Heart right ventricle (tissue), 16 donors: Measurements from ENCODE around the gene WHRN. TPM values are rescaled to one million over a fixed set of nuclear protein-coding genes. Genes with fewer than 3 reads are reported as not detected.

Experiments used
- ATAC-seq, 8 donors: fragments of 200-7000 bp; cut with Tn5 transposase; one replicate each; pipeline ENCODE4 v1.9.1; 2020; ENCODE audit warnings: mild to moderate bottlenecking in 8 of 8, moderate library complexity in 8 of 8, moderate number of reproducible peaks in 1 of 8
- DNase-seq, 2 donors: peaks; one replicate each; pipeline ENCODE4 v3.0.0-alpha.2; 2020
- H3K27ac ChIP-seq, 10 donors: fragments of 200-600 bp; sonication (generic) in 2 of 10; one replicate each; pipeline versions ENCODE4 v1.5.0 to v1.8.0; 2020 to 2022; ENCODE audit warnings: mild to moderate bottlenecking in 3 of 10
- H3K27me3 ChIP-seq, 7 donors: fragments of 200-600 bp; one replicate each; pipeline ENCODE4 v1.8.0; 2021 to 2022; ENCODE audit warnings: mild to moderate bottlenecking in 2 of 7
- H3K36me3 ChIP-seq, 9 donors: fragments of 200-600 bp; sonication (generic) in 1 of 9; one replicate each; pipeline versions ENCODE4 v1.5.0 to v1.8.0; 2020 to 2022; ENCODE audit warnings: mild to moderate bottlenecking in 2 of 9
- H3K4me1 ChIP-seq, 9 donors: fragments of 200-600 bp; sonication (generic) in 1 of 9; one replicate each; pipeline versions ENCODE4 v1.5.0 to v1.8.0; 2020 to 2022; ENCODE audit warnings: mild to moderate bottlenecking in 4 of 9
- H3K4me3 ChIP-seq, 10 donors: fragments of 200-600 bp; sonication (generic) in 2 of 10; one replicate each; pipeline versions ENCODE4 v1.5.0 to v1.8.0; 2020 to 2022; ENCODE audit warnings: mild to moderate bottlenecking in 7 of 10, moderate library complexity in 2 of 10
- H3K9me3 ChIP-seq, 11 donors: fragments of 200-600 bp in 10 of 11; sonication (generic) in 2 of 11; one replicate each; pipeline versions ENCODE4 v1.5.0 to v1.8.0; 2013 to 2022; ENCODE audit warnings: mild to moderate bottlenecking in 2 of 11, control low read depth in 1 of 11, moderate library complexity in 1 of 11
- WGBS, 2 donors: extraction: QIAGEN DNeasy Blood & Tissue Kit; methylation state at CpG; one replicate each; pipeline ENCODE4 v1.1.7; 2013; ENCODE audit warnings: inconsistent platforms in 1 of 2; 5-methylcytosine and 5-hydroxymethylcytosine counted together
- intact Hi-C, 10 donors: fragments of 100-400 bp; cut with DNase I; formaldehyde crosslinking; loops; one replicate each; pipeline versions ENCODE4 v1.11.1 to v1.14.2; 2022
- polyA plus RNA-seq, 2 donors: library from polyadenylated mRNA; stranded (reverse); fragments of 200-250 nt; gene quantifications; one replicate each; pipeline ENCODE4 v1.2.3, GENCODE V29; 2013
- total RNA-seq, 10 donors: library from RNA; stranded (reverse); fragmentation: NEBNext Ultra II Directional in 3 of 10; extraction: Animal tissue kit (Norgen Biotek cat#: 25700) in 3 of 10; gene quantifications; one replicate each; pipeline versions ENCODE4 v1.2.1 to v1.2.4, GENCODE V29; 2021 to 2023
- TF ChIP-seq, protein P1 (sequence below), 9 donors: fragments of 200-600 bp; sonication (generic) in 2 of 9; IDR thresholded peaks; one replicate each; pipeline versions ENCODE4 v1.5.0 to v1.8.0; 2021 to 2022; ENCODE audit warnings: antibody characterized with exemption in 9 of 9, mild to moderate bottlenecking in 5 of 9, moderate library complexity in 1 of 9
- donor health status: Arrhythmogenic right ventricular cardiomyopathy.
- donor health status: ischemic (EF 13 %, LVEDD 7.1; RV severe dilation, severe dysfunction).
- donor health status: healthy with polysubstance abuse.
- donor health status: DM: no; HTN: yes; CAD: no.
- donor health status: DM: no; HTN: no; CAD: no.
- donor health status: ischemic (EF 25% LVEDD 6.9; RV normal size, moderate dysfunction).
- donor health status: ischemic (EF 25% LVEDD 5.7; RV mildly dilated, moderate dysfunction).
- donor health status: healthy.
- donor health status: DM: yes; HTN: yes; CAD: no.
- donor health status: Ischemic cardiomyopathy.
- donor health status: ischemic (EF 35%, LVEDD 5.7; RV mildly dilated, moderate dysfunction).
- donor health status: nonischemic (EF 11% LVEDD 7.7; RV severe dilation, severe dysfunction).
- donor health status: DM: yes; HTN: yes; CAD: no.
- donor health status: PGD.
- donor health status: ischemic (EF 29% LVEDD 5.4; RV normal size, mild dysfunction).
- donor health status: nonischemic (EF 23%, LVEDD 6.1; RV moderate dilation, normal function).

Gene WHRN
- total and polyA plus RNA-seq, 12 donors = 0.13 to 1.3 (median 0.58) TPM; not detected in 1

DNA sequence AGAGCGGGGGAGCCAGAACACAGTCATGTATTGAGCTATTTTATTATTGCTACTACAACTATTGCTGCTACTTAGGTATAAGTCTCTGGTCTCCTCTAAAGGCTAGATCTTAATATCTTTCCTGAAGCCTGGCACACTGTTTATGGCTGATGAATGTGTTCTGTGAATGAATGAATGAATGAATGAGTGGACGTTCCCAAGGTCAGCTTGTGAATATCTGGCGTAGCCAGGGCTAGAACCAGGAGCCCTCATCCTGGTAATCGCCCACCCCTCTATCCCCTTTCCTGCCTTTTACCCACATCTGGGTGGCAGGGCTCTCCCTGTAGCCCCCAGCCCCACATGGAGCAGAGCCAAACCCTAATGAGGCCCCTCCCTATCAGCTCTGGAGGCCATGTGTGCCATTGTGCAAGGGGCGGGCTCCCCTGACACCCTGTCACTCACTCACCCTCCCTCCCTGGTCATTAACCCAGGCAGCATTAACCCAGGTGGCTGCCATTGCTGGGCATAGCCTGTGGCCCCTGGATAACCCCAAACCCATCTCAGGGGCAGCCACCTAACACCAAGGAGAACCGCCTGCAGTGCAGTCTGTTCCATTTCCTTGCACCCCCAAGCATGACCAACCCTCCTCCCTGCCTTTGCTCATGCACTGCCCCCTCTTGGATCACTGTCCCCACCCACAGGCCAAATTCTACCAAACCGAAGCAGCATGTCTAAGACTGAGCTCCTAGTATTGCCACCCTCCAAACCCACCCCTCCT lies 115.5 kb downstream of the WHRN start:
- no peak for DNase-seq
- WGBS, 2 donors = 84 to 91% methylated on average over 7 of the region's 7 CpGs
- no peak for ATAC-seq
- intact Hi-C loops = loop anchor here in 3 of 10 donors (5.0 to 10.0 kb wide), 2 partner anchors 52 to 195 kb away; partner anchors contain the start of gene ATP6V1G1 (in 2 of the 3)
- H3K9me3 ChIP-seq = no peaks in the 10 kb centered on the region
- peaks cover 9 to 80% (median 70%) of the 10 kb centered on the region in 9 donors for H3K4me1 ChIP-seq
- H3K36me3 ChIP-seq = no peaks in the 10 kb centered on the region
- H3K27ac ChIP-seq = peak overlapping the region in 4 of 10 donors; percentile 7 to 96 (median 34)
- peak overlapping the region in 1 of 10 donors; percentile 68 for H3K4me3 ChIP-seq
- TF ChIP-seq, protein P1, sequence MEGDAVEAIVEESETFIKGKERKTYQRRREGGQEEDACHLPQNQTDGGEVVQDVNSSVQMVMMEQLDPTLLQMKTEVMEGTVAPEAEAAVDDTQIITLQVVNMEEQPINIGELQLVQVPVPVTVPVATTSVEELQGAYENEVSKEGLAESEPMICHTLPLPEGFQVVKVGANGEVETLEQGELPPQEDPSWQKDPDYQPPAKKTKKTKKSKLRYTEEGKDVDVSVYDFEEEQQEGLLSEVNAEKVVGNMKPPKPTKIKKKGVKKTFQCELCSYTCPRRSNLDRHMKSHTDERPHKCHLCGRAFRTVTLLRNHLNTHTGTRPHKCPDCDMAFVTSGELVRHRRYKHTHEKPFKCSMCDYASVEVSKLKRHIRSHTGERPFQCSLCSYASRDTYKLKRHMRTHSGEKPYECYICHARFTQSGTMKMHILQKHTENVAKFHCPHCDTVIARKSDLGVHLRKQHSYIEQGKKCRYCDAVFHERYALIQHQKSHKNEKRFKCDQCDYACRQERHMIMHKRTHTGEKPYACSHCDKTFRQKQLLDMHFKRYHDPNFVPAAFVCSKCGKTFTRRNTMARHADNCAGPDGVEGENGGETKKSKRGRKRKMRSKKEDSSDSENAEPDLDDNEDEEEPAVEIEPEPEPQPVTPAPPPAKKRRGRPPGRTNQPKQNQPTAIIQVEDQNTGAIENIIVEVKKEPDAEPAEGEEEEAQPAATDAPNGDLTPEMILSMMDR (IDR thresholded peaks at IDR 0.05) = no peak
- H3K27me3 ChIP-seq = no peaks in the 10 kb centered on the region

GRCh38 chr9:114388764-114389375 lies 116.4 kb downstream of the WHRN start:
- Histone ChIP-seq H3K27ac (peak overlapping the region in 8 of 10 donors; percentile 8 to 96 (median 87)), H3K4me3 (peak overlapping the region in 3 of 10 donors; percentile 68 to 71 (median 71)), H3K4me1 (peaks cover 9 to 83% (median 77%) of the 10 kb centered on the region in 9 donors), H3K27me3 (no peaks in the 10 kb centered on the region), H3K36me3 (peaks cover 0 to 6% (median 0%) of the 10 kb centered on the region in 9 donors), H3K9me3 (no peaks in the 10 kb centered on the region)
- WGBS, 2 donors = 78 to 83% methylated on average over 8 to 9 of the region's 9 CpGs
- ATAC-seq (no peak), DNase-seq (no peak)
- TF ChIP-seq, protein P1 (IDR thresholded peaks at IDR 0.05) = no peak
- intact Hi-C loops = loop anchor here in 2 of 10 donors (5.0 to 10.0 kb wide), 2 partner anchors 52 to 196 kb away; partner anchors contain the start of gene ATP6V1G1 (in 1 of the 2)

- H3K9me3 ChIP-seq = no peaks in the 10 kb centered on the region
- H3K4me3 ChIP-seq = peak overlapping the region in 8 of 10 donors; percentile 43 to 71 (median 68)
- H3K4me1 ChIP-seq = peaks cover 14 to 87% (median 82%) of the 10 kb centered on the region in 9 donors
- intact Hi-C loops = loop anchor here in 2 of 10 donors (5.0 to 10.0 kb wide), 2 partner anchors 51 to 196 kb away; partner anchors contain the start of gene ATP6V1G1 (in 1 of the 2)
- H3K36me3 ChIP-seq = peaks cover 0 to 6% (median 0%) of the 10 kb centered on the region in 9 donors
- H3K27ac ChIP-seq = peak overlapping the region; percentile 73 to 96 (median 87)
- no peaks in the 10 kb centered on the region for H3K27me3 ChIP-seq
- DNase-seq (no peak), ATAC-seq (no peak)
- 66 to 72% methylated on average over 9 of the region's 9 CpGs for WGBS, 2 donors
- TF ChIP-seq, protein P1 (IDR thresholded peaks at IDR 0.05) = no peak
Measured at GRCh38 chr9:114388357-114388682, 117.0 kb downstream of the WHRN start.

DNA sequence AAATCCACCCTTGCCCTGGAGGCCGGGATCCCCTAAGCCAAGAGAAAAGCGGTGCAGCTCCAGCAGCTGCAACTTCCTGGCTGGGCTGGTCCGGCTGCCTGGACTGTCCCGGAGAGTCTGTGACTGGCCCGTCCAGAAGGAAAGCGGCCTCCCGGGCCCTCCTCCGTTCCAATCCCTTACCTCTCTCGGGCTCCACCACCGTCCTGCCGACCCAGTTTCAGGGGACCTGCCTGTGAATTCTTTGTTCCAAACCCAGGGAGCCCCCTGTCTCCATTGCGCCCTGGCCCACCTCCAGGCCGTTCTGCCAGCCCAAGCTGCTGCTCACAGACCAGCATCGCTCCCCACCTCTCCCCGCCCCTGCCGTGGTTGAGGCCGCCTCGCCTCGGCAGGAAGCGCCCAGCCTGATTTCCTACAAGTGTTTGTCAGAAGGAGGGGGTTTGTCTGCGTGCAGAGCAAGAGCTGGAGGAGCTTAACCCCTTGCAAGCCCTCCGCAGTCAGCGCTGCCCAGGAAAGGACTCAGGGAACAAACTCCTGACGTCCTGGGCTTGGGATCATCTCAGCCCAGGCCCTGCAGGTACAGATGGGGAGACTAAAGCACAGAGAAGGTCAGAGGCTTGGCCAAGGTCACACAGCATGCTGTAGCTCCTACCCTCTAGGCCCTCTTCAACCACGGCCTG lies 117.5 kb downstream of the WHRN start, which contains the start of gene AKNA:
AKNA (minus strand) TSS at position 303 of the 677 bp plus-strand sequence. CDS start 6,649 bp downstream, outside the sequence.
- Histone ChIP-seq H3K36me3 (peaks cover 0 to 6% (median 0%) of the 10 kb centered on the region in 9 donors), H3K4me1 (peaks cover 17 to 87% (median 83%) of the 10 kb centered on the region in 9 donors), H3K9me3 (no peaks in the 10 kb centered on the region), H3K27ac (peak within 1 kb of the TSS; percentile 73 to 96 (median 87)), H3K4me3 (peak within 1 kb of the TSS; percentile 29 to 71 (median 66)), H3K27me3 (no peaks in the 10 kb centered on the region)
- TF ChIP-seq, protein P1 (IDR thresholded peaks at IDR 0.05) = no peak
- intact Hi-C loops = loop anchor here in 2 of 10 donors (5.0 to 10.0 kb wide), 2 partner anchors 51 to 197 kb away; partner anchors contain the start of gene ATP6V1G1 (in 1 of the 2)
- ATAC-seq (peak; percentile 66 to 82 (median 76)), DNase-seq (peak; percentile 77 to 80)
- 8 to 19% methylated on average over 25 of the region's 25 CpGs for WGBS, 2 donors
